MM.1S (cell line): ENCODE data around the gene TRIM38.

Experiments used
- DNase-seq: peaks from one replicate; pipeline ENCODE4 v3.0.0-alpha.2; 2015
- H2AFZ ChIP-seq: fragments of 300-600 bp; sonication (generic); 2 replicates; pipeline ENCODE4 v1.6.0; 2016; ENCODE audit warnings: antibody characterized with exemption, low read length
- H3F3A ChIP-seq: fragments of 300-600 bp; sonication (generic); 2 replicates; pipeline ENCODE4 v1.6.1; 2016; ENCODE audit warnings: mild to moderate bottlenecking, antibody characterized with exemption, low read length, moderate library complexity, mixed read lengths; ENCODE audit not compliant: insufficient read depth
- H3K27ac ChIP-seq: fragments of 300-600 bp; sonication (generic); 2 replicates; pipeline ENCODE4 v1.5.1; 2016; ENCODE audit warnings: mild to moderate bottlenecking, low read length
- H3K27me3 ChIP-seq: fragments of 300-600 bp; sonication (generic); replicated peaks from 2 replicates; pipeline ENCODE4 v1.6.0; 2016; ENCODE audit warnings: low read length; ENCODE audit not compliant: insufficient read depth
- H3K36me3 ChIP-seq: fragments of 300-600 bp; sonication (generic); replicated peaks from 2 replicates; pipeline ENCODE4 v1.6.1; 2016; ENCODE audit warnings: mild to moderate bottlenecking, low read length, mixed read lengths; ENCODE audit not compliant: insufficient read depth
- H3K4me1 ChIP-seq: fragments of 300-600 bp; sonication (generic); 2 replicates; pipeline ENCODE4 v1.6.1; 2016; ENCODE audit warnings: low read length, mixed read lengths
- H3K4me2 ChIP-seq: fragments of 300-600 bp; sonication (generic); 2 replicates; pipeline ENCODE4 v1.6.0; 2016; ENCODE audit warnings: low read depth, low read length
- H3K4me3 ChIP-seq: fragments of 300-600 bp; sonication (generic); 2 replicates; pipeline ENCODE4 v1.5.1; 2016; ENCODE audit warnings: low read length, mixed read lengths
- H3K79me2 ChIP-seq: fragments of 300-600 bp; sonication (generic); 2 replicates; pipeline ENCODE4 v1.6.1; 2016; ENCODE audit warnings: mixed run types, low read length, mixed read lengths
- H3K9ac ChIP-seq: fragments of 300-600 bp; sonication (generic); 2 replicates; pipeline ENCODE4 v1.6.1; 2016; ENCODE audit warnings: low read length, mixed read lengths
- H3K9me2 ChIP-seq: fragments of 300-600 bp; sonication (generic); replicated peaks from 2 replicates; pipeline ENCODE4 v1.6.1; 2016; ENCODE audit warnings: mild to moderate bottlenecking, low read length, mixed read lengths; ENCODE audit not compliant: insufficient read depth
- H3K9me3 ChIP-seq: fragments of 300-600 bp; sonication (generic); replicated peaks from 2 replicates; pipeline ENCODE4 v1.6.1; 2016; ENCODE audit warnings: mild to moderate bottlenecking, low read length, mixed read lengths; ENCODE audit not compliant: insufficient read depth
- H4K20me1 ChIP-seq: fragments of 300-600 bp; sonication (generic); 2 replicates; pipeline ENCODE4 v1.6.1; 2016; ENCODE audit warnings: mild to moderate bottlenecking, low read length, moderate library complexity, mixed read lengths; ENCODE audit not compliant: insufficient read depth
- EZH2 ChIP-seq: fragments of 300-600 bp; sonication (generic); optimal IDR thresholded peaks from 2 replicates; pipeline ENCODE3; 2017; ENCODE audit warnings: low read depth, mild to moderate bottlenecking, antibody characterized with exemption, low read length, mixed read lengths
- EZH2phosphoT487 ChIP-seq: fragments of 300-600 bp; sonication (generic); IDR thresholded peaks from 2 replicates; pipeline ENCODE4 v1.6.1; 2018; ENCODE audit warnings: antibody characterized with exemption, low read length
- TF ChIP-seq, protein P1 (sequence below): fragments of 300-600 bp; sonication (generic); IDR thresholded peaks from 2 replicates; pipeline ENCODE4 v1.5.1; 2016; ENCODE audit warnings: antibody characterized with exemption, low read length, mixed read lengths

Gene TRIM38

DNA sequence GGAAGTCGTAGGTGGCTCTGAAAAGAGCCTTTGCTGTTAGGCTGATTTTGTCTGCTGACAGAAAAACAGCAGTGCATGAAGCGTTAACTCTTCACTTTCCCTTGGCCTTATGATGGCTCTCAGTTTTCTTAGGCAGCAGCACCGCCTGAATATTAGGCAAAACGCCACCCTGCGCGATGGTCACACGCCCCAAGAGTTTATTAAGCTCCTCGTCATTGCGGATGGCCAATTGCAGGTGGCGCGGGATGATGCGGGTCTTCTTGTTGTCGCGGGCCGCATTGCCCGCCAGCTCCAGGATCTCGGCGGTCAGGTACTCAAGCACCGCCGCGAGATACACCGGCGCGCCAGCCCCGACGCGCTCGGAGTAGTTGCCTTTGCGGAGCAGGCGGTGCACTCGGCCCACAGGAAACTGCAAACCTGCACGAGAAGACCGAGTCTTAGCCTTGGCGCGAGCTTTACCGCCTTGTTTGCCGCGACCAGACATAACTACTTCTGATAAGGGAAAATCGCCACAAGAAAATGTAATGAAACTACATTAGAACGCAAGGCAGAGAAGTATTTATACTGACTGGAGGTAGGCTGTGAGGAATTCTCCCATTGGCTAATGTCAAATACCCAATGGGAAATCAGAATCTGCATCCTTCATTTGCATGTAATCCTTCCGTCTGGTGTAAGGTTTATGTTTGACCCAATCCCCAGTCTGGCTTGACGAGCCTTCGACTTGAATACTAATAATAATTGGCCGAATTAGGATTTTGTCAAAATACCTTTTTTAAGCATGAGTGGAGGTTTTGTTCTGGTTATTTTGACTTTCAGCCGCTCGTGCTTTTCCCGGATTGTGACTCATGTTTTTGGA, 70.7 kb downstream of the TRIM38 start:
- Histone ChIP-seq H4K20me1 (no peaks in the 10 kb centered on the region), H3K4me1 (peaks cover 20% of the 10 kb centered on the region), H3K79me2 (no peaks in the 10 kb centered on the region), H3K4me2 (peak overlapping the region; percentile 97), H3K4me3 (peak overlapping the region; percentile 69), H3K27me3 (no peaks in the 10 kb centered on the region), H3K36me3 (no peaks in the 10 kb centered on the region), H2AFZ (peak overlapping the region; percentile 56), H3K27ac (peak overlapping the region; percentile 98), H3K9me3 (no peaks in the 10 kb centered on the region), H3K9me2 (no peaks in the 10 kb centered on the region), H3K9ac (peak overlapping the region; percentile 86), H3F3A (peaks cover 37% of the 10 kb centered on the region)
- DNase-seq: peak; percentile 95
- TF ChIP-seq EZH2phosphoT487: no peak
- TF ChIP-seq, protein P1, sequence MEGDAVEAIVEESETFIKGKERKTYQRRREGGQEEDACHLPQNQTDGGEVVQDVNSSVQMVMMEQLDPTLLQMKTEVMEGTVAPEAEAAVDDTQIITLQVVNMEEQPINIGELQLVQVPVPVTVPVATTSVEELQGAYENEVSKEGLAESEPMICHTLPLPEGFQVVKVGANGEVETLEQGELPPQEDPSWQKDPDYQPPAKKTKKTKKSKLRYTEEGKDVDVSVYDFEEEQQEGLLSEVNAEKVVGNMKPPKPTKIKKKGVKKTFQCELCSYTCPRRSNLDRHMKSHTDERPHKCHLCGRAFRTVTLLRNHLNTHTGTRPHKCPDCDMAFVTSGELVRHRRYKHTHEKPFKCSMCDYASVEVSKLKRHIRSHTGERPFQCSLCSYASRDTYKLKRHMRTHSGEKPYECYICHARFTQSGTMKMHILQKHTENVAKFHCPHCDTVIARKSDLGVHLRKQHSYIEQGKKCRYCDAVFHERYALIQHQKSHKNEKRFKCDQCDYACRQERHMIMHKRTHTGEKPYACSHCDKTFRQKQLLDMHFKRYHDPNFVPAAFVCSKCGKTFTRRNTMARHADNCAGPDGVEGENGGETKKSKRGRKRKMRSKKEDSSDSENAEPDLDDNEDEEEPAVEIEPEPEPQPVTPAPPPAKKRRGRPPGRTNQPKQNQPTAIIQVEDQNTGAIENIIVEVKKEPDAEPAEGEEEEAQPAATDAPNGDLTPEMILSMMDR: no peak
- TF ChIP-seq EZH2: no peak

DNA sequence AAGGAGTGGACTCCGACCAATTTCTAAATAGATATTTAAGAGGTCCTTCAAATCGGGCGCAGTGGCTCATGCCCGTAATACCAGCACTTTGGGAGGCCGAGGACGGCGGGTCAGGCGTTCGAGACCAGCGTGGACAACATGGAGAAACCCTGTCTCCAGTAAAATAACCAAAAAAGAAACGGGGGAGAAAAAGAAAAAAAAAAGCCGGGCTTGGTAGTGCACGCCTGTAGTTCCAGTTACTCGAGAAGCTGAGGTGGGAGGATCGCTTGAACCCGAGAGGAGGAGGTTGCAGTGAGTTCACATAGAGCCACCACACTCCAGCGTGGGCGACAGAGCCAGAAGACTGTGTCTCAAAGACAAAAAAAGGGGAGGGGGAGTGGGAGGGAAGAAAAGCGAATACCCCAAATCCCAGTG, 71.3 kb downstream of the TRIM38 start:
- DNase-seq: peak; percentile 34
- H3K4me3 ChIP-seq: peak overlapping the region; percentile 69
- H2AFZ ChIP-seq: peak overlapping the region; percentile 56; the same call in 1 of the 2 replicates

DNA sequence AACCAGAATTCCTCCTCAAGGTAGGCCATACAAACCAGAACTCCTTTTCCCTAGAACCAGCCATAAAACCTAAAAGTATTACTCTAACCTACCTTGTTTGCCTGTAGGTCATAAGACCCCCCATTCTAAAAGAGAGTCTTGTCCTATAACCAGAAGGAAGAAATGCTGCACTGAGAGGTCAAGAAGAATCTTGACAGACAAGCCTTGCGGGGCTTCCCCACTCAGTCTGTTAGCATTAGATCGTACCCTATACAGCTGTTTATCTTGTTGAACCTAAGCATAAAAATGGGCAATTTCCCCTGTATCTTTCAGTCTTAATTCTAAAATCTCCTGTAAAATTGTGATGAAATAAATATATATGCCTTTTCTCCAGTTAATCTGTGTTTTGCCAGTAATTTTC, 72.3 kb downstream of the TRIM38 start:
- H3K9me2 ChIP-seq: no peaks in the 10 kb centered on the region
- peak overlapping the region; percentile 97; the same call in 1 of the 2 replicates for H3K4me2 ChIP-seq
- TF ChIP-seq, protein P1: no peak
- TF ChIP-seq EZH2phosphoT487 (no peak), EZH2 (no peak)
- no peak overlapping the region for H3K9ac ChIP-seq
- no peaks in the 10 kb centered on the region for H3K79me2 ChIP-seq
- H3K27ac ChIP-seq: peak overlapping the region; percentile 98; the same call in 1 of the 2 replicates
- no peaks in the 10 kb centered on the region for H3K36me3 ChIP-seq
- no peak overlapping the region for H2AFZ ChIP-seq
- H3K9me3 ChIP-seq: no peaks in the 10 kb centered on the region
- peaks cover 16% of the 10 kb centered on the region for H3K4me1 ChIP-seq
- no peaks in the 10 kb centered on the region for H3K27me3 ChIP-seq
- no peak overlapping the region for H3K4me3 ChIP-seq
- DNase-seq: no peak
- H4K20me1 ChIP-seq: no peaks in the 10 kb centered on the region
- peaks cover 33% of the 10 kb centered on the region for H3F3A ChIP-seq

More for the DNA sequence above, 71.3 kb downstream of the TRIM38 start:
- TF ChIP-seq EZH2phosphoT487: no peak
- no peak for TF ChIP-seq EZH2
- TF ChIP-seq, protein P1: no peak
- Histone ChIP-seq H3K4me1 (peaks cover 17% of the 10 kb centered on the region), H3K36me3 (no peaks in the 10 kb centered on the region), H3K9me3 (no peaks in the 10 kb centered on the region), H3K27me3 (no peaks in the 10 kb centered on the region), H3K79me2 (no peaks in the 10 kb centered on the region), H3F3A (peaks cover 37% of the 10 kb centered on the region), H4K20me1 (no peaks in the 10 kb centered on the region), H3K4me2 (peak overlapping the region; percentile 97; the same call in 1 of the 2 replicates), H3K27ac (peak overlapping the region; percentile 98; the same call in 1 of the 2 replicates), H3K9ac (peak overlapping the region; percentile 48; the same call in 1 of the 2 replicates), H3K9me2 (no peaks in the 10 kb centered on the region)
